ENCODE data around the gene KMT2C. TPM values are rescaled to one million over a fixed set of nuclear protein-coding genes. Genes with fewer than 3 reads are reported as not detected.

Gene KMT2C
- total RNA-seq, 1 donor from 2014 or later: 36.9 TPM

- DNase-seq: no peak
Measured at GRCh38 chr7:152103066-152103465, 332.7 kb downstream of the KMT2C start.

DNA sequence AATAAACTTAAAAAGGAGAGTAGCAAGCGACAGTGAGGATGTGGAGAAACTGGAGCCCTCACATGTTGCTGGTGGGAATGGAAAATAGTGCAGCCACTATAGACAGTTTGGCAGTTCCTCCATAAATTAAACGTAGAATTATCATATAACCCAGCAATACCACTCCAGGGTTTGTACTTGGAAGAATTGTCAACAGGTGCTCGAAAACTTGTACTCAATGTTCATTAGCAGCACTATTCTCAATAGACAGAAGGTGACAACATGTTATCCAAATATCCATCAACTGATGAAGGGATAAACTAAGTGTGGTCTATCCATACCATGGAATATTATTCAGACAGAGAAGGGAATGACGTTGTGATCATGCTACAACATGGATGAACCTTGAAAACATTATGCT is 338.5 kb downstream of the KMT2C start:
- no peak for DNase-seq

DNA sequence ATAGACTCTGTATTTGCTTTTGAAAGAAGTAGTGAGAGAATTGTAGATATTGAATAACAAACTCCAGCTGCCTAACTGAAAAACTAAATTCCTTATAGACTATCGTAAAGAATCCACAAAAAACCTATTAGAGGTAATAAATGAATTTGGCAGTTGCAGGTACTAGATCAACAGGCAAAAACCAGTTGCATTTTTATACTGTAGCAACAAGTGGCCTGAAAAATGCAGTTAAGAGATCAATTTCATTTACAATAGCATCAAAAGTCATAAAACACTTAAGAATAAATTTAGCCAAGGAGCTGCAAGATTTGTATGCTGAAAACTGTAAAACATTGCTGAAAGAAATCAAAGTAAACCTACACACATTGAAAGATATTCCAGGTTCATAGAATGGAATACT is 340.0 kb downstream of the KMT2C start:
- no peak for DNase-seq

DNA sequence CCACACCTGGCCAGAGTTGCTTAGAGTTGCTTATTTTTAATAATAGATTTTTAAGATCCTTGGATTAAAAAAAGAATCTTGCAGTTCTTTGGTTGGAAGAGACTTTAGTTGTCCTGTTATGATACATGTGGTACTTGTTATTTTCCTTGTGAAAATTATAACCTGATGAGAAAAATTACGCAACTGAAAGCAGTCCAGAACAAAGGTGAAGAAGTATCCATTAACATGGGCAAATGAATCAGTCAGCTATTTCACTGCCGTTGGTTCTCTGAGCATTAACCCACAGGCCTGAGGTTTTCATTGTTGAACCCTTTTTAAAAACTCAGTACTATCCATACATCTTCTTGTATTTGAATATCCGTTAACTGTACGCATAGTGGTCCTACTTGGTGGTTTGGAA is 342.1 kb downstream of the KMT2C start:
- DNase-seq: no peak

DNA sequence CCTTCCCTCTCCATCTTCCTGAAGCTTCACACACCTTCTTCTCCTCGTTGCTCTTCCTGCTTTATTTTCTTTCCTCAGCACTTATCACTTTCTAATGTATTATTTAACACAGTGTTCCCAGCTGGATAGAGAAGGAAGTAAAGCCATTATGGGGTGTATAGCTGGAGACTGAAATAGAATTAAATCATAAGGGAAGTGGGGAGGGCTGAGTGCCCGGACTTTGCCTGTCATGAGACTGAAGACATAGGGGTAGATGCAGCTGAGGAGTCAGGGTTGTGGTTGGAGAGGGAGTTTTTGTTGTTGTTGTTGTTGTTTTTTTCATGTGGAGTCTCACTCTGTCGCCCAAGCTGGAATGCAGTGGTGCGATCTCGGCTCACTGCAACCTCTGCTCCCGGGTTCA is 345.1 kb downstream of the KMT2C start:
- DNase-seq: no peak

DNA sequence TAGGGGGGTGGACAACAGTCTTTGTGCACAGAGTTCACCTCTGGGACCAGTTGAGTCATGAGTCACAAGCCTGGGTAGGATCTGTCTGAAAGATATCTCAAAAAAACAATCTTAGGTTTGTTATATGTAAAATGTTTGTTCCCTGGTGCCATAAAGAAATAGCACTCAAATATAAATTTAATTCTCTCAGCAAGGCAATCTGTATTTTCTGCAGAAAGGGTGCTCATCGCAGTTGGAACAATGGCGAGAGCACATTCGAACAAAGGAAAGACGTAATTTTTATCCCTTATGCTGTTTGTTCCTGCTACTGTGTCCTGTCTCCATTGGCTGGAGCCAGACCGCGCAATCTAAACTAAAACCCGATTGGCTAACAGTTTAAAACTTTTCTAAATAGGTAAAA is 346.6 kb downstream of the KMT2C start:
- DNase-seq: no peak

GRCh38 chr7:152086513-152086912 is 349.3 kb downstream of the KMT2C start:
- DNase-seq: no peak

DNA sequence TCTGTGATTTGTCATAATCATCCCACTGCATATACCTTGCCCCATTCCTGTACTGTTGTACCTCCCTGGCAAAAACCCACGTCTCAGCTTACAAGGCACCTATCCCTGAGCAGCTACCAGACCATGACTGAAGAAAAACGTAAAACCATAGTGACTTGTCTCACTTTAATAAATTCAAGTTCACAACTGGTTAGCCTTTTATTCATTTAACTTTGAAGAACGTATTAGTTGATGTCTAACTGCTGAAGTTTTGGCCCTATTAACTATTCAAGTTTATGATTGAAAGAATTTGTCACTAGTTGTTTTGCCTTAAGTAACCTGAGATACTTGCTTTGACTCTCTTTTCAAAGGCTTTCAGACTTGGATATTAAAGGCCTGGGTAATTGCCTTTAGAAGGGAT is 350.7 kb downstream of the KMT2C start:
- DNase-seq: no peak

Other genes starting within 250 kb of the KMT2C start
- gene XRCC2, start 240.1 kb upstream of the KMT2C start, total RNA-seq: 3.1 and 7.0 TPM in 2 replicates